Activated T-cell treated with anti-CD3 and anti-CD28 coated beads for 24 hours (primary cell): ENCODE results near the gene GLO1.

Source experiments
- DNase-seq: peaks from one replicate; pipeline ENCODE4 v3.0.0-alpha.2; 2020; ENCODE audit warnings: low read depth

GLO1 gene

DNA sequence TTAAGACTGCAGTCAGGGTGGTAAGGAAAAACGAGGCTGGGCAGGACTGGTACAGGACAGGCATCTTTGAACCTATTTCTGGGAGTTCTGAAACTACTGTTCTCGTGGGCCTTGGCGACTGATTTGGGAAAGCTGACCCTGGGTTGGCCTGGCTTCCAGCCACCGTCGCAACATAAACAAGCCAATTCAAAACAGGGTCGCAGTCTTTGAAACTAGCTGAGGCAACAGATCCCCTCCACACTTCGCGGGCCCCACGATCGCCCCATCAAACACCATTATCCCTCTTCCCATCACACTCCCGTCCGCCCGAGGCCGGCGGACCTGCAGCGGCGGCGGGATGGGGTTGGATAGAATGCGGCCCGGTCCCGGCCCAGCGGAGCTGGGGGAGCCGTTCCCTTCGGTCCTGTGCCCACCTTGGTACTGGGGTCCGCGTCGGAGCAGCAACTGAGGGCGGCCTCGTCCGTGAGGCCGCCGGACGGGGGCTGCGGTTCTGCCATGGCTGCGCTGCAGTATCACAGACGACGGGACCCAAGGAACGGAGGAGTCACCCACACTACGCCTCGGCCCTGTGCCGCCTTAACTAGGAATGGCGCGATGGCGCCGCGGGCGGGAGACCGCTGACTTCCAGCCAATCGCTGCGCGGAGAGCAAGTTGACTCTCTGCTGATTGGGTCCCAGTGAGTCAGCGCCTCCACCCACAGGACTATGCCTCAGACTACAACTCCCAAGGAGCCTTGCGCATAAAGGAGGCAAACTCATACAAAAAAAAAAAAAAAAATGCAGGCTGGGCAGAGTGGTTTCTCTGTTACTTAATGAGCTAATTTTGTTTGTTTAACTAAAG, at the start of gene GLO1:
Gene GLO1, minus strand, starts transcription at position 588 of the 840 bp plus-strand sequence. Its CDS starts 91 bp downstream, at position 497.
- peak; percentile 95 for DNase-seq

- no peak for DNase-seq
Observed at GRCh38 chr6:38750968-38751615, 48.1 kb upstream of the GLO1 start.

DNA sequence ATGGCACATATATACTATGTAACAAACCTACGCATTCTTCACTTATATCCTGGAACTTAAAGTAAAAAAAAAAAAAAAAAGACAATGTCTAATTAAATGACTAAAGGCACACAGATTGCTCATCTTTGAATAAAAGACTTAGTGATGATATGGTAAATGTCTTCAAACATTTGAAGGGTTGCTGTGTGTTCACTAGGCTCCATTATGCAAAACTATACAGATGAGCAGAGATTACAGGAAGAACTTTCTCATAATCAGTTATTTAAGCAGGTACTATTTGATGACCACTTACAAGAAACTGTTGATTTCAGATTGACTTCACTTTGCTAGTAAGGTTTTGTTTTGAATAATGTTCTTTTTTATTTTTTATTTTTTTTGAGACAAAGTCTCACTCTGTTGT, 46.5 kb upstream of the GLO1 start:
- no peak for DNase-seq

DNA sequence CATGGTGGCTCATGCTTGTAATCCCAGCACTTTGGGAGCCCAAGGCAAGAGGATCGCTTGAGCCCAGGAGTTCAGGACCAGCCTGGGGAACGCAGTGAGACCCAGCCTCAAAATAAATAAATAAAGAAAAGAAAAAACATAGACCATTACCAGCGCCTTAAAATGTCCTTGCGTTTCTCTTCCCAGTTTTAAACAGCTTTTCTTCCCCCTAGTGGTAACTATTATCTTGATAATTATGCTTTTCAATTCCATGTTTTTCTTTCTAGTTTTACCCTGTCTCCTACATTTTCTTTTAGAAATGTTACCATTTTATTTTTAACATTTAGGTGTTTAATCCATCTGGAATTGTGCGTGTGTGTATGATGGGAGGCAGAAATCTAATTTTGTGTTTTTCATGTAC, 36.6 kb upstream of the GLO1 start:
- no peak for DNase-seq

DNA sequence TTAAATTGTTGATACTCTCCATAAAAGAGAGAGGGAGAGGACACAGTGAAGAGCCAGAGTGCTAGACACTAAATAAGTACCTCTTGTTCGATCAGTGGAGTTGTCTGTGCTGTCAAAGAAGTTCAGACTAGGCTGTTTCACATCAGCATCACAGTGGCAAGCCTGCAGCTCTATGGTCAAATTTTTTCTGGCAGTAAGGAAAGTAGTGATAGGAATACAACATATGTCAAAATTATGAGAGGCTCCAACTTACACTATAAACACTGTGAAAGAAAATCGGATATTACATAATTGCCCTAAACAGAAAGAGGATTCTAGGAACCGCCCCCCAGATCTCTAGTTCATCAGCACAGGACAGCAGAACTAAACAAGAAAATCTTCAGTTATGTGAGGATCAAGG, 35.3 kb upstream of the GLO1 start:
- DNase-seq, result no peak

GRCh38 chr6:38736951-38737350, 34.0 kb upstream of the GLO1 start:
- DNase-seq, result no peak

GRCh38 chr6:38730140-38730862, 27.4 kb upstream of the GLO1 start:
- DNase-seq, result no peak

DNA sequence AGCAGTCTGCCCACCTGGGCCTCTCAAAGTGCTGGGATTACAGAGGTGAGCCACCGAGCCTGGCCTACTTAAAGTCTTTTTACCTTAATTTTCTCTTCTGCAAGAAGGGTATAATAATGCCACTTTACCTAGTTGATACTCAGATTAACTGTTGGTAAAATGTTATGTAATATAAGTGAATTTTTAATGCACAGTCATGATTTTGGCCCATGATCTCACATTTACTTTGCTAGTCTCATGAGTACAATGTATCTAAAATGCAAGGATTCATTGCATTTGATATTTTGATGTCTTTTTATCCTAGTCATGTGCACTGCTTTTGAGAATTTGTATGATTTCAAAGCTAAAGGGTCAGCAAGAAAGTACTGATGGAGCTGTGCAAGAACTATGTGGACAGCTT, 25.3 kb upstream of the GLO1 start:
- DNase-seq, result no peak

GRCh38 chr6:38725414-38726183, 22.7 kb upstream of the GLO1 start:
- DNase-seq, result no peak

DNA sequence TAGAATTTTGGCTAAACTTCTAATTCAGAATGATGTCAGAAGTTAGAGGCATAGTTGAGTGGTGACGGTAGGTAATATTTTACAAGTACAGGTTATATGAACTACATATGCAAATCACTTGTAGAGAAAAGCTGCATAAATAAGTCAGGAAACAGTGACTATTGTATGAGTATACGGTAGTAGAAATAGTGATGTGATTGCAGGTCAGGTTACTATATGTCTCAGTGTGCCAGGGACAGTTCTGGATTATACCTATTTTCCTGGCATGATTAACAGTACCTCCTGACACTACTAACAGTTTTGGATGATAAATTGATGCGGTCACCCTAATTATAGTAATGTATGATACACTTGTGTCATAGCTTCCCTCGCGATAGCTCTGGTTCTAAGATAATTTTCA, 21.4 kb upstream of the GLO1 start:
- DNase-seq, result no peak

DNA sequence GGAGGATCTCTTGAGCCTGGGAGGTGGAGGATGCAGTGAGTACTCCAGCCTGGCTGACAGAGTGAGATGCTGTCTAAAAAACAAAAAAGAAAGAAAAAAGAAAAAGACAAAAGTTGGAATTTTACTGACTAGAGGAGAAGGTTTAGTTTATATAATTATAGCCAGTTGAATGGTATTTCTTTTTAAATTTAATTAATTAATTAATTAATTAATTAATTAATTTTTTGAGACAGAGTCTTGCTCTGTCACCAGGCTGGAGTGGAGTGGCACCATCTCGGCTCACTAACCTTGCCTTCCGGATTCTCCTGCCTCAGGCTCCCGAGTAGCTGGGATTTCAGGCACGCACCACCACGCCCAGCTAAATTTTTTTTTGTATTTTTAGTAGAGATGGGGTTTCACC, 20.8 kb upstream of the GLO1 start:
- DNase-seq, result no peak

- no peak for DNase-seq
Observed at GRCh38 chr6:38722727-38723334, 19.9 kb upstream of the GLO1 start.

- no peak for DNase-seq
Observed at GRCh38 chr6:38722038-38722437, 19.1 kb upstream of the GLO1 start.

GRCh38 chr6:38720295-38720694, 17.4 kb upstream of the GLO1 start:
- DNase-seq, result no peak

DNA sequence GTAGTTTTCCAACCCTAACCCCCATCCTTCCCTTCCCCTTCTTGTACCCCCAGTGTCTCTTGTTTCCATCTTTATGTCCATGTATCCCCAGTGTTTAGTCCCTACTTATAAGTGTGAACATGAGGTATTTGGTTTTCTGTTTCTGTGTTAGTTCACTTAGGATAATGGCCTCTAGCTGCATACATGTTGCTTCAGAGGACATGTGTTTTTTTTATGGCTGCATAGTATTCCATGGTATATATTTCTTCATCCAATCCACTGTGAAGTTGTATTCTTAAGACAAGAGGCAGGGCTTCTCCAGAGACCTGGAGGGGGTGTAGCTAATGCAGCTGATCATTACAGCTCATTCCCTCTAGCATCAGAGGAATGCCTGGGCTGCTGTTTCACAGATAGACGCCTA, 16.4 kb upstream of the GLO1 start:
- DNase-seq, result no peak

- DNase-seq, result no peak
Observed at GRCh38 chr6:38716825-38717224, 13.9 kb upstream of the GLO1 start.

DNA sequence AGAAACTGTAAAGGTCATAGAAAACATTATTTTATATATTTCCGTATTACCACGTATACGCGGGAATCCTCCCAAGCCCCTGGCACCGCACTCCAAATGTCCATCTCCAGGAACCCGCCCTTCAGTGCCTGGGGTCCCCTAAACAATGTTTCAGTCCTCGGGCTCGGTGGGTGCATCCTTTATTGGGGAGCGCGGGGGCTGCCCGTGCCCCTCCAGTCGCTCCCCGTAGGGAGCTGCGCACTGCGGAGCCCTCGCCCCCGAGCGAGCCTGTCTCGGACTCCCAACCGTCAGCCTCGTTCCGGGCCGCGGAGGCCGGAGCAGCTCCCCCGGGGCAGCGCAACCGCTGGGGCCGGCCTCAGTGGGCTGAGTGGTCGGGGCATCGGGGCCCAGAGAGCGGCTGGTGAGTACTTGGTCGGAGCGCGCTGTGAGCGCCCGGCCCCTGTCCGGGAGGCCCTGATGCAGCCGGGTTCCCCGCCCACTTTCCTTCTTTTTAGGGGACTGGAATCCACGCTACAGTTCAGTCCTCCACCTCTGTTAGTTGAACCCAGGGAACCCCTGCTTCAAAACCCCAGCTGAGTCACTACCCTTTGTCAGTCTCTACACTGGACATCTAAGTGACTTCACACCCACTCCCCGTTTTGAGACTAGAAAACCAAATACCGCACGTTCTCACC, 12.2 kb upstream of the GLO1 start, which contains the start of gene DNAH8:
Gene DNAH8, plus strand, starts transcription at position 296 of the 674 bp plus-strand sequence. CDS start 7,499 bp downstream, outside the sequence.
- DNase-seq, result no peak

GRCh38 chr6:38714239-38715015, 11.5 kb upstream of the GLO1 start:
- DNase-seq, result no peak

- peak; percentile 41 for DNase-seq
Observed at GRCh38 chr6:38713812-38714211, 10.9 kb upstream of the GLO1 start.

DNA sequence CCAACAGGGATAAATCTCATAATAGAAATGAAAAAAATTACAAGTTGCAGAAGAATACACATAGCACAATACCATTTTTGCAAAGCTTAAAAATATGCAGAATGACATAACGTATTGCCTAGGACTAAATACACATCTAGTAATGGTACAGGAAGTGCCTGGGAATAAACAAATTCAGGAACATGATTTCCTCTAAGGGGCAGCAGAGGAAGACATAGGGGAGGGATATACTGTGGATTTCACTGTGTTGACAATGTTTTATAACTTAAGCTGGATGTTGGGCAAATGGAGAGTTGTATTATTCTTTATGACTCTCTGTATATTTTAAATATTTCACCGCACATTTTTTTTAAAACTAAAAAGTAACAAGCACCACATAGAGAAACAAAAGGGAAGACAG, 5.6 kb upstream of the GLO1 start:
- no peak for DNase-seq
